H9 (cell line): ENCODE results near the gene EDC3. TPM values are rescaled to one million over a fixed set of nuclear protein-coding genes. Genes with fewer than 3 reads are reported as not detected.

Source experiments
- DNase-seq: peaks from one replicate; pipeline ENCODE4 v3.0.0-alpha.2; 2017
- H2AFZ ChIP-seq: one replicate; pipeline ENCODE4 v1.6.1; 2013; ENCODE audit warnings: mild to moderate bottlenecking, low read length, control low read depth, moderate library complexity
- H2AK5ac ChIP-seq: 2 replicates; pipeline ENCODE4 v1.6.1; 2013; ENCODE audit warnings: low read length, control low read depth, mixed read lengths; ENCODE audit not compliant: insufficient read length
- H2BK120ac ChIP-seq: one replicate; pipeline ENCODE4 v1.6.1; 2013; ENCODE audit warnings: low read depth, mild to moderate bottlenecking, low read length, control low read depth, inconsistent platforms; ENCODE audit not compliant: poor library complexity, severe bottlenecking
- H2BK12ac ChIP-seq: 2 replicates; pipeline ENCODE4 v1.6.1; 2013; ENCODE audit warnings: low read length, control low read depth, mixed read lengths, low read depth; ENCODE audit not compliant: insufficient read length
- H2BK15ac ChIP-seq: 2 replicates; pipeline ENCODE4 v1.6.1; 2013; ENCODE audit warnings: low read depth, low read length, control low read depth
- H2BK20ac ChIP-seq: one replicate; pipeline ENCODE4 v1.6.1; 2013; ENCODE audit warnings: low read depth, mild to moderate bottlenecking, low read length, control low read depth, inconsistent platforms; ENCODE audit not compliant: poor library complexity, severe bottlenecking
- H2BK5ac ChIP-seq: 2 replicates; pipeline ENCODE4 v1.6.1; 2013; ENCODE audit warnings: low read length, control low read depth, mixed read lengths; ENCODE audit not compliant: insufficient read length
- H3K14ac ChIP-seq: 2 replicates; pipeline ENCODE4 v1.6.1; 2013; ENCODE audit warnings: low read length, control low read depth; ENCODE audit not compliant: insufficient read depth
- H3K18ac ChIP-seq: 2 replicates; pipeline ENCODE4 v1.6.1; 2013; ENCODE audit warnings: low read depth, mild to moderate bottlenecking, mixed read lengths, low read length, control low read depth; ENCODE audit not compliant: insufficient read length
- H3K23ac ChIP-seq: 2 replicates; pipeline ENCODE4 v1.6.1; 2013; ENCODE audit warnings: low read length, control low read depth, mixed read lengths, low read depth; ENCODE audit not compliant: insufficient read length
- H3K23me2 ChIP-seq: 2 replicates; pipeline ENCODE4 v1.6.1; 2013; ENCODE audit warnings: low read depth, mild to moderate bottlenecking, mixed read lengths, low read length, control low read depth; ENCODE audit not compliant: insufficient read length, poor library complexity, severe bottlenecking
- H3K27ac ChIP-seq: 2 replicates; pipeline ENCODE4 v1.5.1; 2013; ENCODE audit warnings: low read length, control low read depth, mixed read lengths, low read depth; ENCODE audit not compliant: insufficient read length
- H3K27me3 ChIP-seq: 2 replicates; pipeline ENCODE4 v1.6.1; 2013; ENCODE audit warnings: low read length, control low read depth, inconsistent platforms; ENCODE audit not compliant: insufficient read depth
- H3K4ac ChIP-seq: 2 replicates; pipeline ENCODE4 v1.6.1; 2013; ENCODE audit warnings: low read depth, mild to moderate bottlenecking, control low read depth, inconsistent platforms, low read length, moderate library complexity
- H3K4me1 ChIP-seq: 2 replicates; pipeline ENCODE4 v1.6.1; 2013; ENCODE audit warnings: low read length, control low read depth, inconsistent platforms; ENCODE audit not compliant: insufficient read depth
- H3K4me2 ChIP-seq: 2 replicates; pipeline ENCODE4 v1.6.1; 2013; ENCODE audit warnings: low read length, control low read depth, mixed read lengths; ENCODE audit not compliant: insufficient read length, insufficient read depth
- H3K56ac ChIP-seq: 2 replicates; pipeline ENCODE4 v1.6.1; 2013; ENCODE audit warnings: low read depth, mild to moderate bottlenecking, mixed read lengths, low read length, control low read depth; ENCODE audit not compliant: insufficient read length
- H3K79me1 ChIP-seq: 2 replicates; pipeline ENCODE4 v1.6.1; 2013; ENCODE audit warnings: low read depth, mild to moderate bottlenecking, moderate library complexity, low read length, control low read depth, inconsistent platforms; ENCODE audit not compliant: insufficient read depth, poor library complexity, severe bottlenecking
- H3K79me2 ChIP-seq: 2 replicates; pipeline ENCODE4 v1.6.1; 2013; ENCODE audit warnings: low read length, control low read depth, inconsistent platforms; ENCODE audit not compliant: insufficient read depth
- H3K9ac ChIP-seq: 2 replicates; pipeline ENCODE4 v1.6.1; 2013; ENCODE audit warnings: low read length, control low read depth, mixed read lengths; ENCODE audit not compliant: insufficient read length; ENCODE audit errors: extremely low read depth
- H3K9me3 ChIP-seq: one replicate; pipeline ENCODE4 v1.6.1; 2013; ENCODE audit warnings: low read depth, low read length, inconsistent platforms; ENCODE audit not compliant: control insufficient read depth
- H3T11ph ChIP-seq: one replicate; pipeline ENCODE4 v1.6.1; 2013; ENCODE audit warnings: mild to moderate bottlenecking, low read length, control low read depth, inconsistent platforms
- H4K20me1 ChIP-seq: one replicate; pipeline ENCODE4 v1.6.1; 2013; ENCODE audit not compliant: control insufficient read depth, insufficient read length, insufficient read depth
- H4K5ac ChIP-seq: 2 replicates; pipeline ENCODE4 v1.6.1; 2013; ENCODE audit warnings: low read depth, mild to moderate bottlenecking, mixed read lengths, low read length, control low read depth; ENCODE audit not compliant: insufficient read length
- H4K8ac ChIP-seq: replicated peaks from 2 replicates; pipeline ENCODE4 v1.6.1; 2013; ENCODE audit warnings: low read length, control low read depth, mixed read lengths, low read depth; ENCODE audit not compliant: insufficient read length
- H4K91ac ChIP-seq: 2 replicates; pipeline ENCODE4 v1.6.1; 2013; ENCODE audit warnings: low read depth, mild to moderate bottlenecking, moderate library complexity, mixed read lengths, low read length, control low read depth; ENCODE audit not compliant: insufficient read length
- H3K27ac Mint-ChIP-seq, 3 experiments: 2 replicates in 2 of 3; 3 replicates in 1 of 3; pipeline ENCODE4 v1.8.0; 2020 to 2021; ENCODE audit warnings: mixed read lengths in 3 of 3, mild to moderate bottlenecking in 1 of 3, moderate library complexity in 1 of 3
- H3K27me3 Mint-ChIP-seq: 2 replicates; pipeline ENCODE4 v1.8.0; 2021; ENCODE audit warnings: low read depth, mild to moderate bottlenecking, moderate library complexity, mixed read lengths
- H3K36me3 Mint-ChIP-seq, 3 experiments: 2 replicates in 2 of 3; 3 replicates in 1 of 3; pipeline ENCODE4 v1.8.0; 2020 to 2021; ENCODE audit warnings: low read depth in 3 of 3, mixed read lengths in 3 of 3; ENCODE audit not compliant: insufficient read depth in 1 of 3
- H3K4me1 Mint-ChIP-seq, 2 experiments: 2 replicates each; pipeline ENCODE4 v1.8.0; 2020; ENCODE audit warnings: mixed read lengths in 2 of 2
- H3K4me3 Mint-ChIP-seq, 2 experiments: 2 replicates in 1 of 2; 3 replicates in 1 of 2; pipeline ENCODE4 v1.8.0; 2020 to 2021; ENCODE audit warnings: mild to moderate bottlenecking in 2 of 2, mixed read lengths in 2 of 2, moderate library complexity in 1 of 2
- H3K9me3 Mint-ChIP-seq, 2 experiments: 2 replicates in 1 of 2; 3 replicates in 1 of 2; pipeline ENCODE4 v1.8.0; 2020; ENCODE audit warnings: mild to moderate bottlenecking in 2 of 2, mixed read lengths in 2 of 2, moderate library complexity in 1 of 2
- CTCF ChIP-seq: fragments of 200-600 bp; sonication (generic); conservative IDR thresholded peaks from 3 replicates; pipeline ENCODE4 v1.8.0; 2021; ENCODE audit warnings: antibody characterized with exemption, mild to moderate bottlenecking
- WGBS: extraction: QIAGEN DNeasy Blood & Tissue Kit; methylation state at CpG from one replicate; pipeline ENCODE4 v1.1.7; 2013; ENCODE audit warnings: missing lambda C conversion rate, low lambda C conversion rate, mixed read lengths; ENCODE audit not compliant: insufficient read length; ENCODE audit errors: extremely low coverage; 5-methylcytosine and 5-hydroxymethylcytosine counted together
- total RNA-seq: library from RNA; stranded (reverse); gene quantifications from 2 replicates; pipeline ENCODE4 v1.2.1, GENCODE V29; 2021

The EDC3 gene
- total RNA-seq, 1 experiment from 2014 or later = 60.5 TPM

GRCh38 chr15:74663303-74664027 lies 32.4 kb downstream of the EDC3 start:
- Histone ChIP-seq H2BK15ac (no peak overlapping the region), H3K23ac (no peak overlapping the region), H2AK5ac (no peak overlapping the region), H3K27me3 (no peaks in the 10 kb centered on the region), H4K8ac (no peak overlapping the region), H3K79me1 (peaks cover 3% of the 10 kb centered on the region), H2BK12ac (no peak overlapping the region), H4K20me1 (no peaks in the 10 kb centered on the region), H4K91ac (no peak overlapping the region), H3K27ac (no peak overlapping the region), H3K4me1 (no peaks in the 10 kb centered on the region), H3K9me3 (no peaks in the 10 kb centered on the region), H3K9ac (no peak overlapping the region), H2BK20ac (no peak overlapping the region), H4K5ac (no peak overlapping the region), H2BK120ac (no peak overlapping the region), H3K56ac (no peak overlapping the region), H3K14ac (no peak overlapping the region), H3K18ac (no peak overlapping the region), H2BK5ac (no peak overlapping the region), H3K4ac (no peak overlapping the region), H2AFZ (no peak overlapping the region), H3K79me2 (peaks cover 2% of the 10 kb centered on the region; the same call in 1 of the 2 replicates), H3T11ph (no peak overlapping the region), H3K4me2 (no peak overlapping the region), H3K23me2 (no peaks in the 10 kb centered on the region)
- no peak for DNase-seq
- Mint-ChIP-seq H3K27me3 (no peaks in the 10 kb centered on the region), H3K27ac (no peak overlapping the region), H3K9me3 (no peaks in the 10 kb centered on the region), H3K4me3 (no peak overlapping the region), H3K4me1 (peaks cover 4% of the 10 kb centered on the region in 2 experiments; a peak in 2 of 4 replicates), H3K36me3 (peaks cover 0 to 5% (median 0%) of the 10 kb centered on the region in 3 experiments; a peak in 4 of 7 replicates)
- no CpG with 5 or more reads among the region's 8 CpGs for WGBS
- no peak for TF ChIP-seq CTCF
